ENCODE data around the gene EPAS1.

EPAS1 gene

GRCh38 chr2:46273225-46273863 lies 23.9 kb upstream of the EPAS1 start:
- DNase-seq (ENCODE audit: low spot score): no peak

DNA sequence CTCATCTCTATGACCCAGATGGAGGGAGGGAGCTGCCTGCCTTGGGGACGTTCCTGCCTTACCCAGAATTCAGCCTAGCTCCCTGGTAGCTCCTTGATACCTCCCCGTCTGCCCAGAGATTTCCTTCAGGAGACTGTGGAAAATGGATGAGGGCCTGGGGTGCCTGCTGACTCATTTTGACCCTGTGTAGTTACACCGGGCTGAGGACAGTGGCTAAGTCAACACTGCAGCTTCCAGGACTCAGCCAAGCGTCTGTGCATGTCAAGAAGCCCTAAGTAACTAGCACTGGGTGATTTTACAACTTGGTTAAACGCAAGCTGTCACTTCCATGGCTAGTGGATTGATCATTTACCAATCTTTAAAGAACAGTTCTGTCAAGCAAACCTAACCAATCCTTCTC lies 23.3 kb upstream of the EPAS1 start:
- DNase-seq (ENCODE audit: low spot score): no peak

DNA sequence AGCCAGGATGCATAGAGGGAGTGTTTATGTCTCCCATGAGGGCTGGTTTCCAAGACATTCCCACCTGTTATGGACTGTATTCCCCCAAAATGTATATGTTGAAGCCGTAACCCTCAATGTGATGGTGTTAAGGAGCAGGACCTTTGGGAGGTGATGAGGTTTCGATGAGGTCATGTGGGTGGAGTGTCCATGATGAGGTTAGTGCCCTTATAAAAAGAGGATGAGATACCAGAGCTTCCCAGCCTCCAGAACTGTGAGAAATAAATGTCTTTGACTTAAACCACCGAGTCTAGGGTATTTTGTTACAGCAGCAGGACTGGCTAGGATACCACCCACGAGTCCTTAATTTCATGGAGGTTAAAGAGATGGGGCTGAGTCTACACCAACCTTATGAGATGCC lies 22.6 kb upstream of the EPAS1 start:
- no peak for DNase-seq (ENCODE audit: low spot score)

GRCh38 chr2:46275995-46276394 lies 21.2 kb upstream of the EPAS1 start:
- DNase-seq (ENCODE audit: low spot score): no peak

DNA sequence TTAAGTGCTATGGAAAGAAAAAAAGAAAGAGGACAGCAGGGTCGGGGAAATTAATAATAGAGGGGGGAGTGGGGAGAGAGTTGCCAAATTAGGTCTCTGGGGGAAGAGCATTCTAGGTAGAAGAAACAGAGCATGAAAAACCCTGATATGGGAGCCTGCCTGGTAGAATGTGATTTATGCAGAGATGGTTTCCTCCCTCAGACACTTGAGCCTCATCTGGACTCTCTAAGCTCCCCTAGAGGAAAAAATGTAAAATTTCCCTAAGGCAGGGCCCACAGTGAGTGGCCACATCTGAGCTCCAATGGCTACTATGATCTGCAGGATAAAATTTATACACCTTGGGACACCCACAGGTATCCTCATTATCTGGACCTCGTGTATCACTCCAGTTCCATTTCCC lies 20.6 kb upstream of the EPAS1 start:
- no peak for DNase-seq (ENCODE audit: low spot score)

DNA sequence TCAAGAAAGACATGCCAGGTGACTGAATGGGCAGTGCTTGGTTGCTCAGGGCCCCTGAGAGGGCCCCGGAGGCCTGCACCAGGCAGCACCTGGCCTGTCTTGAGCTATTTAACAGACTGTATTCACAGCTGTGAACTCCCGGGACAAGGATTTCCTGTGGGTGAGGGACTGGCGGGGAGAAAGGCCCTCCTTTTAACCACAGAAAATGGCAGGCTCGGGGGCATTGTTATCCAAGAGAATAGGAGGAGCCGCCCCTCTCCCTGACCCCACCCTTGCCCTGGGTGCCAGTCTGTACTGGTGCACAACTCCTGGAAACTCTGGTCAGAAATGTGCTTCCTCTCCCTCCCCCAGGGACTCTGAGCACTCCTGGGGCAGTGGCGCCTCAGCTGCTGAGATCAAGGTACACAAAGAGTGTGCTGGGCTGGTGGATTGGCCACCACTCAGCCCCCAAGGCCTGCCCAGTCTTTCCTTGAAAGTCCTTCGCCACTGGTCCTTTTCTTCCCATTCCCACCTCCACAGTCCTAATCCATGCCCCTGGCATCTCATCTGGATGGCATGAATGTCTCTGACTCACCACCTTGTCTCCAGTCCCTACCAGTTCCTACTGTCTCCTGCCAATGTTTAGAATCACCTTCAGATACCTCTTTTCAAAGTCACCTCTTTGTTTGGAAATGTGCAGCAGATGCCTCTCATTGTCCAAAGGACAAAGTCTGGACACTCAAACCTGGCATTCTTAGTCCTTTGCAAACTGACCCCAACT lies 19.6 kb upstream of the EPAS1 start:
- DNase-seq (ENCODE audit: low spot score): no peak

DNA sequence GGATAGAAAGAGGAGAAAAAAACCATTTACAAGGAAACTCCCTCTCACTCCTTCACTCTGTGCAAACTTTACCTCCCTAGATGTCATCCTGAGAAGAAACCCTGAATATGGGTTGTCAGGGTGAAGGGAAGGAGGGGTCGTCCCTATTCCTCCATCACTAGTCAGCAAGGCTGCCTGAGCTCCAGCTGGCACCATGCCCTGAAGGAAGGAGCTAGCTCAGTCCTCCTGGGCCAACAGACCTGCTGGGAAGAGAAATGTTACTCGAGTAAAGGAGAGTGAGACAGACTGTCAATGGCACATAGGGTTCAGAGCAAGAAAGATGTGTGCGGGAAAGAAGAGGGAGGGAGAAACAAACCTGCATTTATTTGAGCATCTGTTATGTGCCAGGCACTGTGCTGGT lies 18.3 kb upstream of the EPAS1 start:
- no peak for DNase-seq (ENCODE audit: low spot score)

DNA sequence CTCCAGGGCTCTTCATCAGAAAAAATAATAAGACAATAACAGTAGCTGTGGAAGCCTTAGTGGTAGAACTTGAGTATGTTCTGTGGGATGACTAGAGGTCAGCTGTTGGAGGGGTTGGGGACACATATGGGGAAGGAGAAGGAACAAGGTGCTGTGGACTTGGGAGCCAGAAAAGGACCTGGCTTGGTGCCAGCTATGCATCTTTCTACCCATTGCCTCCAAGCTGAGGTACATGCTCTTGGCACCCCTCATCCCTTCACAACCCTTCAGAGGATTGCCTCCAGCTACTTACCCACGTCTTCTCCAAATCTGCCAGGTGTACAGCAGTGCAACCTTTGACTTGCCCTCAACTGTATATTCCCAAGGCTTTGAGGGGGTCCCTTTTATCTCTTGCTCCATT lies 15.3 kb upstream of the EPAS1 start:
- no peak for DNase-seq (ENCODE audit: low spot score)

- no peak for DNase-seq (ENCODE audit: low spot score)
Observed at GRCh38 chr2:46283693-46284092, 13.5 kb upstream of the EPAS1 start.

DNA sequence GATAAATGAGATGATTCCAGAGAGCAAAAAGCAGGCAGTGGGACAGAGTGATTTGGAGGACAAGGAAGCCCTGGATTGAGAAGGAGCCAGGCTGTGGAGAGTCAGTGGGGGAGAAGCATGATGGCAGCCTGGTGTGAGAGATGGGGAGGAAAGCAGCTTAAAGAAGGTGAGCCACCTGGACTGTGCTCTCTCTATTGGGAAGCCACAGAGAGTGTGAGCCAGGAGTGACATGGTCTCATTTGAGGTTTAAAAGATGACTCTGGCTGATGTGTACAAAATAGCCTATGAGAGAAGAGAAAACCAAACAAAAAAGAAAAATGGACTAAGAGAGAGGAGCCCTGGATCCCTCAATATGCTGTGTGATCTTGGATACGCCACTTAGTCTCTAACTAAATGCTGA lies 12.9 kb upstream of the EPAS1 start:
- no peak for DNase-seq (ENCODE audit: low spot score)

GRCh38 chr2:46284796-46285195 lies 12.4 kb upstream of the EPAS1 start:
- no peak for DNase-seq (ENCODE audit: low spot score)

DNA sequence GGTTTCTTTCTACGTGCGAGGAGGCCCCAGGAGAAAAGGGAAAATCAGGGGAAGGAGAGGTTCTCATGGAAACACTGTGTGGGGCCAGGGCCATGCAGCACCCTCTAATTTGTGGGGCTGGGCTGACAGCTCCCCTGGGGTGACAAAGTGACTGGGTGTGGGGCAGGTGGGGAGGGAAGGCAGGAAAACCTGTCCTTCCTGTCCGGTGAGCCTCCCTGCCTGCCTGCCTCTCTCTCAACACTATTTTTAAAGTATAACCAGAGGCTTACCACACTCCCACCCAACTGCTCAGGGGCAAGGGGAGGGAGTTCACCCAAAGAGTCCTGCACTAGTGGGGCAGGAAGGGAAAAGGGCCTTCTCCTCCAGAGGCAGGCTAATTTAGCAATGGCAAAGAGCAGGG lies 10.5 kb upstream of the EPAS1 start:
- no peak for DNase-seq (ENCODE audit: low spot score)

DNA sequence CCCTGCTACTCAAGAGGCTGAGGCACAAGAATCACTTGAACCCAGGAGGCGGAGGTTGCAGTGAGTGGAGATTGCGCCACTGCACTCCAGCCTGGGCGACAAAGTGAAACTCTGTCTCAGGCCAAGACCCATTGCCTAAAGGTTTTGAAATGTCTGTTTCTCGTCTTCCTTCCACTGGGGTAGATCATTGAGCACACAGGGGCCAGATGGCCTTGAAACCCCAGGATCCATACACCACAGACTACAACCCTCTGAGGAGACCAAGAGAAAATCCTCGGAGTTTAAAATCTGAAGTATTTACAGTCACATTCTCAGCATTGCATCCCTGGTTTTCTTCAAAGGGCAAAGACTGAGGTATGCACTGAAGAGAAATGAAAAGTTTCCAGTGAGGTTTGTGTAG lies 7.1 kb upstream of the EPAS1 start:
- no peak for DNase-seq (ENCODE audit: low spot score)

GRCh38 chr2:46293466-46293865 lies 3.7 kb upstream of the EPAS1 start:
- DNase-seq (ENCODE audit: low spot score): no peak

- DNase-seq (ENCODE audit: low spot score): peak; percentile 33
Observed at GRCh38 chr2:46294176-46294836, 2.9 kb upstream of the EPAS1 start.

GRCh38 chr2:46296216-46296839 lies 879 bp upstream of the EPAS1 start:
- DNase-seq (ENCODE audit: low spot score): peak; percentile 39

- peak; percentile 70 for DNase-seq (ENCODE audit: low spot score)
Observed at GRCh38 chr2:46297546-46298271, 502 bp downstream of the EPAS1 start.

DNA sequence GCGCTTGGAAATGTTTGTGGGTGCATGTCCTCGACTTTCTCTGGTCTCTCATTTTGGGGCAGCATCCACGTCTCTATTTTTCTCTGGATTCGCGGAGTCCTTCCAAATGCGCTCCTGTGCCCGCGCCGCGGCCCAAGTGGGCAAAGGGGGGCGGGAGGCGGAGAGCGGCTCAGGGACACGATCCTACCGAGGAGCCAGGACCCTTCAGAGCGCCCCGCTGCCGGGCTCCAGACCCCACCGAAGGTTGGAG lies 990 bp downstream of the EPAS1 start:
- DNase-seq (ENCODE audit: low spot score): no peak

- peak; percentile 51 for DNase-seq (ENCODE audit: low spot score)
Observed at GRCh38 chr2:46298522-46299353, 1.5 kb downstream of the EPAS1 start.

- peak; percentile 67 for DNase-seq (ENCODE audit: low spot score)
Observed at GRCh38 chr2:46299365-46300263, 2.4 kb downstream of the EPAS1 start.

DNA sequence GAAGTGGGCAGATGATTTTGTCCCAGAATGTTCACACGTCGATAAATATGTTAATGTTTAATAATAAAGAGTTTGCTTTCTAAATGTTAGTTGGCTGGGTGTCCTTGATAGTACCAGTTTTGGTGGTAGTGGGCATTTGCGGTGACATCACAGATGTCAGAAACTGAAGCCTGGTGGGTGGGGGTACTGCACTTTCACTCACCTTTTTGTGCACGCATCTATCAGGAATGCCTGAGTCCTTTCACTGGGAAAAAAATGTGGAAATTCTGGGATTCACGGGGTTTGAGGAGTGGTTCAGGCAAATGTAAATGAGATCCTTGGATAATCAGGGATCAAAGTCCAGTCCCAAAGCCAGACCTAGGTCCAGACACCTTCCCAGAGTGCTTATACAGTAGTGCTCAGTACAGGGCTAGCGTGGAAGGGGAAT lies 3.2 kb downstream of the EPAS1 start:
- DNase-seq (ENCODE audit: low spot score): no peak

Data from SW480 (cell line).